ENCODE results near the gene KLHL35. TPM values are rescaled to one million over a fixed set of nuclear protein-coding genes. Genes with fewer than 3 reads are reported as not detected.
A peak's percentile ranks its signal among the peaks of the same experiment; 100 is the strongest.

The KLHL35 gene
- total RNA-seq, 1 experiment from 2014 or later, result 0.83 TPM

- no peak overlapping the region for H4K91ac ChIP-seq (ENCODE audit: insufficient read length, low read depth, low read length)
- H2BK20ac ChIP-seq (ENCODE audit: low read depth, low read length, poor library complexity, severe bottlenecking), result no peak overlapping the region
- no peak overlapping the region for H2BK120ac ChIP-seq (ENCODE audit: low read depth, low read length, poor library complexity, severe bottlenecking)
- H3K27me3 ChIP-seq (ENCODE audit: insufficient read depth, low read length), result no peaks in the 10 kb centered on the region
- H3K9ac ChIP-seq (ENCODE audit: extremely low read depth, insufficient read length, low read length), result no peak overlapping the region
- H3T11ph ChIP-seq (ENCODE audit: low read length), result no peak overlapping the region
- H4K5ac ChIP-seq (ENCODE audit: insufficient read length, low read depth, low read length), result no peak overlapping the region
- no peak overlapping the region for H2AK5ac ChIP-seq (ENCODE audit: insufficient read length, low read length)
- no peak overlapping the region for H2BK15ac ChIP-seq (ENCODE audit: low read depth, low read length)
- no peak overlapping the region for H3K56ac ChIP-seq (ENCODE audit: insufficient read length, low read depth, low read length)
- H3K9me3 ChIP-seq (ENCODE audit: control insufficient read depth, low read depth, low read length), result no peaks in the 10 kb centered on the region
- no peak overlapping the region for H3K27ac ChIP-seq (ENCODE audit: insufficient read length, low read depth, low read length)
- no peaks in the 10 kb centered on the region for H3K4me1 ChIP-seq (ENCODE audit: insufficient read depth, low read length)
- H3K4ac ChIP-seq (ENCODE audit: low read depth, low read length), result no peak overlapping the region
- Mint-ChIP-seq H3K9me3 (no peaks in the 10 kb centered on the region; a peak in 1 of 5 replicates), H3K4me3 (peak overlapping the region; percentile 60 to 78), H3K36me3 (ENCODE audit: insufficient read depth in 1 of 3, low read depth in 3 of 3) (no peaks in the 10 kb centered on the region), H3K27ac (peak overlapping the region; percentile 77 to 96 (median 88); a peak in 6 of 7 replicates), H3K27me3 (ENCODE audit: low read depth) (no peaks in the 10 kb centered on the region; the same call in 1 of the 2 replicates), H3K4me1 (peaks cover 18 to 36% of the 10 kb centered on the region in 2 experiments)
- no peak overlapping the region for H2AFZ ChIP-seq (ENCODE audit: low read length)
- H3K23me2 ChIP-seq (ENCODE audit: insufficient read length, low read depth, low read length, poor library complexity, severe bottlenecking), result no peaks in the 10 kb centered on the region
- no peaks in the 10 kb centered on the region for H3K79me1 ChIP-seq (ENCODE audit: insufficient read depth, low read depth, low read length, poor library complexity, severe bottlenecking)
- WGBS (ENCODE audit: extremely low coverage, insufficient read length, low lambda C conversion rate), result no CpG with 5 or more reads among the region's 16 CpGs
- no peaks in the 10 kb centered on the region for H4K20me1 ChIP-seq (ENCODE audit: control insufficient read depth, insufficient read depth, insufficient read length)
- DNase-seq, result peak; percentile 87
- no peak overlapping the region for H2BK5ac ChIP-seq (ENCODE audit: insufficient read length, low read length)
- H3K4me2 ChIP-seq (ENCODE audit: insufficient read depth, insufficient read length, low read length), result peak overlapping the region; percentile 8
- H3K79me2 ChIP-seq (ENCODE audit: insufficient read depth, low read length), result no peaks in the 10 kb centered on the region
- no peak for TF ChIP-seq CTCF (conservative IDR thresholded peaks at IDR 0.05)
- no peak overlapping the region for H3K23ac ChIP-seq (ENCODE audit: insufficient read length, low read depth, low read length)
- no peak overlapping the region for H3K18ac ChIP-seq (ENCODE audit: insufficient read length, low read depth, low read length)
- no peak overlapping the region for H3K14ac ChIP-seq (ENCODE audit: insufficient read depth, low read length)
- no peak overlapping the region for H2BK12ac ChIP-seq (ENCODE audit: insufficient read length, low read depth, low read length)
- H4K8ac ChIP-seq (replicated peaks; ENCODE audit: insufficient read length, low read depth, low read length), result no peak overlapping the region
Observed at GRCh38 chr11:75474878-75475766, 42.1 kb upstream of the KLHL35 start.
